ENCODE data around the gene DSG2. TPM values are rescaled to one million over a fixed set of nuclear protein-coding genes. Genes with fewer than 3 reads are reported as not detected.
"Not testable (repeated sequence)": the region's sequence is repeated elsewhere in the genome, so short reads cannot be mapped to it uniquely, and the experiment has no call there.

The DSG2 gene
- total RNA-seq (2014; rRNA removed; shearing (Covaris generic)) = 25.1 and 30.0 TPM in 2 replicates
- polyA plus RNA-seq (2015; cell fraction: cytosol; rRNA removed) = 47.8 and 65.7 TPM in 2 replicates
- polyA plus RNA-seq (2015; cell fraction: nucleus; rRNA removed) = 94.6 and 103 TPM in 2 replicates

GRCh38 chr18:31497836-31498573 lies at the start of gene DSG2:
TSS of gene DSG2 (plus strand) at chr18:31498177. CDS start at chr18:31498252, 75 bp downstream.
- peak; percentile 50 for DNase-seq (ENCODE audit: low read depth)

- no peak for DNase-seq (ENCODE audit: low read depth)
These were observed 47.6 kb upstream of the DSG2 start for GRCh38 chr18:31450409-31450808.

- no peak for DNase-seq (ENCODE audit: low read depth)
These were observed 46.4 kb upstream of the DSG2 start for GRCh38 chr18:31451625-31452024.

- DNase-seq (ENCODE audit: low read depth) = peak; percentile 91
These were observed 43.8 kb upstream of the DSG2 start for GRCh38 chr18:31454066-31454708.

GRCh38 chr18:31469629-31470028 lies 28.3 kb upstream of the DSG2 start:
- DNase-seq (ENCODE audit: low read depth) = no peak

- no peak for DNase-seq (ENCODE audit: low read depth)
These were observed 19.3 kb upstream of the DSG2 start for GRCh38 chr18:31478688-31479087.

- no peak for DNase-seq (ENCODE audit: low read depth)
These were observed 15.9 kb upstream of the DSG2 start for GRCh38 chr18:31482051-31482450.

DNA sequence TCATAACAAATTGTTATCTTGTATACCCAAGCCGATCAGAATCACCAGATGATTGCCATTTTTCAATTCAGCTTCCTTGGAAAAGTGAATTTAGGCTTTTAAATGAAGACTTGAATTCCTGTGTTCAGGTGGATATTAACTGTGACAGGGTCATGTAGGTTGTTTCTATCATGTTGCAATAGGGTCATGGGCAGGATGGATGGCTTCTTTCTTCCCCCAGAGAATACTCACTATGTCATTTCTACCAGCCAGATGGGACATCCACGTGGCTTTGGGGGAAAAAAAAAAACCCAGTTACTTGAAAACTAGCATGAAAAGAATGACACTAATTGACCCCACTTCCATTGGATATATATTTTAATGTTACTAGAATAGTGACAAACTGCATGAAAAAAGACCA lies 14.6 kb upstream of the DSG2 start:
- no peak for DNase-seq (ENCODE audit: low read depth)

DNA sequence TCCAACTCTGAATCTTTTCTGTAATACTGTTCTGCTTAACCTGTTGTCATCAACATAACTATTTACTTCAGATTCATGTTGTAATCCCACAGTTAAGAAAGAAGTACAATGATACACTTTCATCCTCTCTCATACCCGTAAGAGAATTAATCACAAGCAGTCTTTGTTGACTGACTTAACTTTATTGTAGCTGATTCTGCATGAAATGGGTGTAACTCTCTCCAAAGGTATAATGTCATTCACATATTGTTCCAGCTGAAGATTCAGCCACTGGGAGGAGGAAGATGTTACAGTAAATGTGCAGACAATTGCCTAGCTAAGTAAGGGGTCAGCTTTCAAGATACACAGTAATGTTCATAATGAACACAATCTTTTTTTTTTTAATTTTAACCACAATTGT lies 13.5 kb upstream of the DSG2 start:
- DNase-seq (ENCODE audit: low read depth) = no peak

- no peak for DNase-seq (ENCODE audit: low read depth)
These were observed 11.8 kb upstream of the DSG2 start for GRCh38 chr18:31486165-31486564.

DNA sequence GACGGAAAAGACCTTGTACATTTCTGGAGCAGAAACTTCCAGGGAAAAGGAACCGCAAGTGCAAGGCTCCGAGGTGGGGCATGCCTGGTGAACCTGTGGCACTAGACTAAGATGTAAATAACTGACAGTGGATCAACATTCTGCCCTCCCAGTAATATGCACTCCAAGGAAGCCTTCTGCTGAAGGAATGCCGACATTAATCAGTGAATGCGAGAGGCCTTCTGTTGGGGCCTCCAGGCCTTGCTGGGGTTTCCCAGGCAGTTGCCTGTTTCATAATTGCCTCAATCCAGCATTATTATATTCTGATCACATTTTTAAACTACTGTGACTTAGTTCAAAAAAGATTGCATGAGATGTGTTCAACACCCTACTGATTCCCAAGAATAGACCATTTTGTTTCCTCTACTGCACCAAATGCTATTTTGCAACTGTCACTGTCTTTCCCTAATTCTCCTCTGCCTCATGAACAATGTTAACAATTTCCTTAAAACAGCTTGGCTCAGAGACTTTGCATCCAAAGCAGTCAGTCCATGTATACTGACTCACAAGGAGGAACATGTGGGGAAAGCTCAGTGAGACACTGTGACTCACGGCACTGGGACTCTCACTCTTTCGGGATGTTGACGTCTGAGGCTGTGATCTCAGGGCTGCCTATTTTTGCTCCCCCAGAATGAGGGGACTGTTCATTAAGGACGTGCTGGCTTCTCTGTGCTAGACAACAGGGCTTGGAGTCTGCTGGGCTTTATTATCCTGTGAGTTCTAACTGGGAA lies 10.5 kb upstream of the DSG2 start:
- DNase-seq (ENCODE audit: low read depth) = peak; percentile 93

- DNase-seq (ENCODE audit: low read depth) = peak; percentile 68
These were observed 8.7 kb upstream of the DSG2 start for GRCh38 chr18:31489311-31489710.

DNA sequence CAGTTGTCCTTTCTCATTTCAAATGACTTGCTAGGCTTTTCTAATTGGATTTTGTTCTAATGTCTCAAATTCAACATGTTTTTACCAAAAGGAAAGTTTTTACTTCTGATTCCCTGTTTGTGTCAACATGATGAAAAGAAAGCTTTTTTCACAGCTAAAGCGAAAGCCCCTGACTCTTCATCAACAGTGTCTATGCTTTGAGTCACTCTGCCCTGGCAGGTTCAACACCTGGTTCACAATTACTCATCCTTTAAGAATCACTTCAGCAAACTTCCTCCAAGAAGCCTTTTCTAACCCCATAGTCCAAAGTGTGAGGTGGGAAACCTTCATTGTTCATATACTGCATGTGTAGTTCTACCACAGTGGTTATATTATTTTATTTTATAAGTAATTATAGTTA lies 7.6 kb upstream of the DSG2 start:
- DNase-seq (ENCODE audit: low read depth) = peak; percentile 76

DNA sequence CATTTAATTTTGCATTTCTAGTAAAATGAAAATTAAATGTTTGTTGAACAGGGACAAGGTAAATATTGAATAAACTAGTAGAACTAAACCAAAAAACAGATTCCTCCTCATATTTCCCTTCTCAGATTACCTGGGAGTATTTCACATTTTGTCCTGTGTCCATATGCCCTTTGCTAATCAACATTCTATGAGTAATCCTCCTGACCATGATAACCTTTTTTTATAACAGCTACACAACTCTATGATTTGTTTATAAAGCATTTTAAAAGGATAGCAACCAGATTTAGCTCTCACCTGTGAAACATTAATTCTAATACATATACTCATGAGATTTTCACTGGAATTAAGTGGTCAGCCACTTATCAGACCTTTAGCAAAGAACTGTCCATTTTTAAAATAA lies 7.1 kb upstream of the DSG2 start:
- DNase-seq (ENCODE audit: low read depth) = no peak

DNA sequence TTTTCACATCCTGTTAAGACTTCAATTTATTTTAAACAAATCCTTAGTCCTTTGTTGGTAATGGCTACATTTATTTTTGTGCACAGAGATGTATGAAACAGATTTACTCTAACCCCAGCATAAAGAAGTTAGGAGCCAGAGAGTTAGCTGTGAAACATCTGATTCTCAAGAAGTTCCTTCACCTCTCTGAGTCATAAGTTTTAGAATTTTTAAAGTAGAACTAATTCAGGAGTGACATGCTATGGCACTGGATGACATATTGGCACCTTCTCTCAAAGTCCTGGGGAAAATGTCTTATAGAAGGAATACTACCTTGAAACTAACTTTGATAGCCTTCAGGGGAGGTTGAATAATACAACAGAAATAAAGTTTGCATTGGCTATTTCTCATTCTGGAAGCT lies 6.4 kb upstream of the DSG2 start:
- no peak for DNase-seq (ENCODE audit: low read depth)

DNA sequence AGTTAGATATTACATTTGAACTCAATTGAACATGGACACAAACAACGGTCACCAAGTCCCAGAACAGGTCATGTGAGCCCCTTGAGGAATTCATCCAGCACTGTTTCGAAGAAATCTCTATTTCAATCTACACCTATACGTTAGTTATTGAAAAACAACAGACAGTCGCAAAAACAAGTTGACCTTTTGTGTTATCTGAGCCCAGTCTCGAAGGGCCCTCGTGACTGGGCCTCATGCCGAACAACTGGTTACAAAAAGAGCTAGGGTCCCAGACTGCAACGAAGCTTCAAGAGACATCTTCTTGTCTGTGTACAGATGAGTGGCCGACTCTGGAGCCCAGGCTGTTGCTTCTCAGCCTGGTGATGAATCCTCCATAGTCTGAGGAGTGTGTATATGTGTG lies 5.3 kb upstream of the DSG2 start:
- DNase-seq (ENCODE audit: low read depth) = no peak

DNA sequence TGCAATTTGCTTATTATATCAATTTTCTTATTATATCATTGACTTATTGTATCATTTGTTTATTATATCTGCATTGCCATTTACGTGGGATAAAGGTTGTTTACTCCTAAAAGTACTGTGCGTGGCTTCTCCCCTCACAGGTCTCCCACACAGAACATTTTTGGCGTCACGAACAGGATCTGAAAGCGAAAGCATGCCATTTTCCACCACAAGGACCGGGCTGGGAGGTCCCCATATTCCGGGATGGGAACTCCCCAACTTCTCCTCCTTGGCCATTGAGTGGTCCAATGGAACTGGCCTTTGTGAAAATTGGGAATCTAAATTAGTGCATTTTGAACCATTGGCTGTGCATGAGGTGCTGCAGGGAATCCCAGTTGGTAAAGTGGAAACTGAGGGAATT lies 4.8 kb upstream of the DSG2 start:
- no peak for DNase-seq (ENCODE audit: low read depth)

DNA sequence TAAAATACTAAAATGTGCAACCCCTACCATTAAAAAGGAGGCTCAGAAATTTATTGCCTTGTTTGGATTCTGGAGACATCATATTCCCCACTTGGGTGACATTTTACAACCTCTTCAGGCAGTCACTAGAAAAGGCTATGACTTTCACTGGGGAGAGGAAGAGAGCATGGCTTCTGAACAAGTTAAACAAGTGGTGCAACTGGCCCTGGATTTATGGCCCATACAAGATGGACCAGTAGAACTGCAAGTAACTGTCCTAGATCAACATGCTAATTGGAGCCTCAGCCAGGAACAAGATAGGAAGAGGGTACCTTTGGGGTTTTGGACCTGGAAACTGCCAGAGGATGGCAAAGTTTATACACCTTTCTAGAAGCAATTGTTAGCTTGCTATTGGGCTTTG lies 4.0 kb upstream of the DSG2 start:
- no peak for DNase-seq (ENCODE audit: low read depth)

- DNase-seq (ENCODE audit: low read depth) = not testable (repeated sequence)
These were observed 3.2 kb upstream of the DSG2 start for GRCh38 chr18:31494705-31495244.

DNA sequence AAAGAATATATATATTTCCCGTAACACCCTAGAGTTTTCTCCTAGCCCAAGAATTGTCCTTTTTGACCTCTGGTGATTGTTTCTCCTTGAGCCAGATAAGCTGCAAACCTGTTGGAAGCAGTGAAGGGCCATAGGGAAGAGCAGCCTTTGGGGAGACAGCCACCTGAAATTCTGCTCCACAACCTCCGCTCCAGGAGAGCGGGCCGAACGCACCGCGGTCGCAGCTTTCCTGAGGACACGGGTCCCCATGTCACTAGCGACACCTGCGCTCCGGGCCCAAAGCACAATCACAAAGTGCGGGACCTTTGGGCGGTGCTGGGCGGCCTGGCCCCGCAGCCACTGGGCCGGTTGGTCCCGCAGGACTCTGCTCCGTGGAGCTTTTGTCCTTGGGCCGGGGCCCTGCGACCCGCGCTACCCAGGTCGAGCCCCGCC lies 557 bp upstream of the DSG2 start:
- DNase-seq (ENCODE audit: low read depth) = no peak

DNA sequence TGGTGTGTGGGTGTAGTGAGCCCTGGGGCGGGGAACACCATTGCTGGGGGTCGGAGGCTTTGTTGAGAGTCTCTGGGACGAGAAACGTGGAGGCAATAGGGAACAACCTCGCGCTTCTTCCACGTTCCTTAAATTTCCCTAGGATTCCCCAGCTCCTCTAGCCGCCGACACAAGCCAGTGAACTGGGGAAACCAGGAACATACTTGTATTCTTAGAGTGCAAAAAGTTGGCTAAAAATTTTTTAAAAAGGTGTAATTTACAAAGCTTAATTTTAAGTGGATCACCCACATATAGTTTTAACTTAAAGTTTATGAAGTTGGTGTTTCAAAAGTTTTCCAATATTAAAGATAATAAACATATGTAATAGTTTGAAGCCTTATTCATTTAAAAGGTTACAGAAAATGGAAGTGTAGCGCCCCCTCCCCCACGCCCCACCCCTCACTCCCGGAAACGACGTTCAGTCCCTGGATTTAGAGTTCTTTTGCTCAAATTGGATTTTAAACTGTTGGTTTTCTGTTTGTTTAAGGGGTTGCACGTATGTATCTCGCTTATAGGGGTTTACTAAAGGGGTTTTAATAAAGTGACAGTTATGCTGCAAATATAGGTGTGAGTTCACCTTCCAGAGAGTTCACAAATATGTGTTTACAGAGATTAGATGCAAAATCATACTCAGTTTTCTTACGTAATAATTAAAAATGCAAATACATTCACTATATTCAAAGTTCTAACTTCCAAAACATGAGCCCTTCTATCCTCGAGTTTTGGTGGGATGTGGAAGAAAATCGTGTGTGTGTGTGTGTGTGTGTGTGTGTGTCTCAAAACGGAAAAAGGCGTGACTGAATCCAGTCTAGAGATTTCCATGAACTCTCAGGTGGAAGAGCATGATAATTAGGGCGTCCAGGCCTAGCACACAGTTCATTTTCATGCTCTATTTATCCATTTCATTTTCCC lies 872 bp downstream of the DSG2 start:
- DNase-seq (ENCODE audit: low read depth) = no peak
